GM12878 (cell line): ENCODE data around the gene GZF1. TPM values are rescaled to one million over a fixed set of nuclear protein-coding genes. Genes with fewer than 3 reads are reported as not detected.

ENCODE experiments used
- ATF7 ChIP-seq: fragments of 450-650 bp; IDR thresholded peaks from 2 replicates; pipeline ENCODE4 v1.6.1; 2016; ENCODE audit warnings: low read depth, mild to moderate bottlenecking
- NFYB ChIP-seq: IDR thresholded peaks from 2 replicates; pipeline ENCODE4 v1.6.1; 2011; ENCODE audit warnings: low read depth, mild to moderate bottlenecking, low read length, improper control_type of control experiment, moderate library complexity; ENCODE audit not compliant: insufficient read depth
- PML ChIP-seq: IDR thresholded peaks from 2 replicates; pipeline ENCODE4 v1.6.1; 2012; ENCODE audit warnings: low read length, inconsistent platforms
- POLR2AphosphoS2 ChIP-seq: IDR thresholded peaks from 2 replicates; pipeline ENCODE4 v1.6.1; 2011; ENCODE audit warnings: low read depth, mild to moderate bottlenecking, low read length, improper control_type of control experiment, moderate library complexity
- SMAD1 ChIP-seq: fragments of 450-650 bp; IDR thresholded peaks from 2 replicates; pipeline ENCODE4 v1.6.1; 2018; ENCODE audit warnings: mild to moderate bottlenecking, low read depth; ENCODE audit not compliant: partially characterized antibody
- SREBF2 ChIP-seq: IDR thresholded peaks from 2 replicates; pipeline ENCODE4 v1.6.1; 2012; ENCODE audit warnings: mild to moderate bottlenecking, low read length
- TBL1XR1 ChIP-seq: IDR thresholded peaks from 2 replicates; pipeline ENCODE4 v1.6.1; 2012; ENCODE audit warnings: low read depth, low read length, improper control_type of control experiment
- USF2 ChIP-seq: IDR thresholded peaks from 2 replicates; pipeline ENCODE4 v1.6.1; 2011; ENCODE audit warnings: low read depth, low read length, improper control_type of control experiment, borderline replicate concordance
- ZBED1 ChIP-seq: IDR thresholded peaks from 2 replicates; pipeline ENCODE4 v1.6.1; 2016; ENCODE audit warnings: borderline replicate concordance
- polyA plus RNA-seq, 11 experiments: library from polyadenylated mRNA; depleted of rRNA in 4 of 11; unstranded in 6 of 11; stranded (reverse) in 5 of 11; fragments of >200 nt; fragmentation: Nextera tagmentation in 4 of 11; fragmentation: Illumina TruSeq in 1 of 11; extraction: Ambion mirVana in 4 of 11; extraction: Trizol in 1 of 11; gene quantifications; 1 replicate in 1 of 11; 2 replicates in 10 of 11; pipeline versions ENCODE4 v1.2.1 to v1.2.3, GENCODE V29; 2011 to 2016; ENCODE audit warnings: inconsistent platforms in 2 of 11, missing spikeins in 2 of 11, low read depth in 1 of 11
- total RNA-seq, 4 experiments: library from RNA; depleted of rRNA in 3 of 4; stranded (reverse); fragments of >200 nt in 3 of 4; fragmentation: Illumina TruSeq in 1 of 4; extraction: Trizol in 1 of 4; gene quantifications; 2 replicates each; pipeline versions ENCODE4 v1.2.1 to v1.2.3, GENCODE V29; 2013 to 2021
- TF ChIP-seq, protein P1 (sequence below): fragments of 450-650 bp; formaldehyde crosslinking; IDR thresholded peaks from 2 replicates; pipeline ENCODE4 v1.5.0; 2022; ENCODE audit warnings: mild to moderate bottlenecking, missing genetic modification characterization

GZF1 gene
- total and polyA plus RNA-seq, 10 of the 15 experiments (the other 5 are each of a cell fraction or from before 2014, with no cell fraction given): 2.2 to 19.5 (median 9.7) TPM

- no peak for TF ChIP-seq NFYB
- TF ChIP-seq ATF7: no peak
- TF ChIP-seq POLR2AphosphoS2: no peak
- no peak for TF ChIP-seq SREBF2
- no peak for TF ChIP-seq USF2
- no peak for TF ChIP-seq SMAD1
- TF ChIP-seq ZBED1: no peak
- no peak for TF ChIP-seq TBL1XR1
- TF ChIP-seq, protein P1, sequence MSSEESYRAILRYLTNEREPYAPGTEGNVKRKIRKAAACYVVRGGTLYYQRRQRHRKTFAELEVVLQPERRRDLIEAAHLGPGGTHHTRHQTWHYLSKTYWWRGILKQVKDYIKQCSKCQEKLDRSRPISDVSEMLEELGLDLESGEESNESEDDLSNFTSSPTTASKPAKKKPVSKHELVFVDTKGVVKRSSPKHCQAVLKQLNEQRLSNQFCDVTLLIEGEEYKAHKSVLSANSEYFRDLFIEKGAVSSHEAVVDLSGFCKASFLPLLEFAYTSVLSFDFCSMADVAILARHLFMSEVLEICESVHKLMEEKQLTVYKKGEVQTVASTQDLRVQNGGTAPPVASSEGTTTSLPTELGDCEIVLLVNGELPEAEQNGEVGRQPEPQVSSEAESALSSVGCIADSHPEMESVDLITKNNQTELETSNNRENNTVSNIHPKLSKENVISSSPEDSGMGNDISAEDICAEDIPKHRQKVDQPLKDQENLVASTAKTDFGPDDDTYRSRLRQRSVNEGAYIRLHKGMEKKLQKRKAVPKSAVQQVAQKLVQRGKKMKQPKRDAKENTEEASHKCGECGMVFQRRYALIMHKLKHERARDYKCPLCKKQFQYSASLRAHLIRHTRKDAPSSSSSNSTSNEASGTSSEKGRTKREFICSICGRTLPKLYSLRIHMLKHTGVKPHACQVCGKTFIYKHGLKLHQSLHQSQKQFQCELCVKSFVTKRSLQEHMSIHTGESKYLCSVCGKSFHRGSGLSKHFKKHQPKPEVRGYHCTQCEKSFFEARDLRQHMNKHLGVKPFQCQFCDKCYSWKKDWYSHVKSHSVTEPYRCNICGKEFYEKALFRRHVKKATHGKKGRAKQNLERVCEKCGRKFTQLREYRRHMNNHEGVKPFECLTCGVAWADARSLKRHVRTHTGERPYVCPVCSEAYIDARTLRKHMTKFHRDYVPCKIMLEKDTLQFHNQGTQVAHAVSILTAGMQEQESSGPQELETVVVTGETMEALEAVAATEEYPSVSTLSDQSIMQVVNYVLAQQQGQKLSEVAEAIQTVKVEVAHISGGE (CRISPR knock-in tag): no peak
- TF ChIP-seq PML: no peak
- TF ChIP-seq, all 136 proteins: peak for 0
Observed at GRCh38 chr20:23401051-23401450, 39.1 kb downstream of the GZF1 start (continued).
